H1 (cell line): ENCODE data around the gene CRHR2. TPM values are rescaled to one million over a fixed set of nuclear protein-coding genes. Genes with fewer than 3 reads are reported as not detected.

Experiments
- CTCF ChIA-PET: fragments of 300-600 bp; sonication (Branson Sonifier 250); formaldehyde crosslinking; loops from one replicate; lab custom pipeline; 2021; ENCODE audit not compliant: partially characterized antibody; lab: Charles Lee
- POLR2A ChIA-PET: fragments of 300-600 bp; sonication (Branson Sonifier 250); formaldehyde crosslinking; loops from one replicate; lab custom pipeline; 2021; ENCODE audit warnings: inconsistent platforms; ENCODE audit not compliant: partially characterized antibody; lab: Charles Lee
- DNase-seq, 2 experiments: peaks; one replicate each; pipeline versions ENCODE4 v3.0.0 to v3.0.0-alpha.2; 2010 to 2022; ENCODE audit warnings: low spot score in 2 of 2, low read depth in 1 of 2, mixed read lengths in 1 of 2
- FAIRE-seq: peaks from 2 replicates; lab custom pipeline; 2011; peaks lifted over from hg19 to GRCh38; lab: Jason Lieb, UNC
- H2AFZ ChIP-seq: 2 replicates; pipeline ENCODE4 v1.8.1; 2012; ENCODE audit warnings: low read length, inconsistent platforms
- H2AK5ac ChIP-seq: 2 replicates; pipeline ENCODE4 v1.6.1; 2013; ENCODE audit warnings: low read depth, low read length
- H2BK120ac ChIP-seq: replicated peaks from 2 replicates; pipeline ENCODE3; 2013; ENCODE audit warnings: low read depth, low read length, inconsistent platforms
- H2BK12ac ChIP-seq: 2 replicates; pipeline ENCODE4 v1.6.1; 2013; ENCODE audit warnings: low read depth, low read length
- H2BK15ac ChIP-seq: 2 replicates; pipeline ENCODE4 v1.6.1; 2013; ENCODE audit warnings: low read length
- H2BK20ac ChIP-seq: 2 replicates; pipeline ENCODE4 v1.6.1; 2013; ENCODE audit warnings: low read length
- H2BK5ac ChIP-seq: 2 replicates; pipeline ENCODE4 v1.6.1; 2013; ENCODE audit warnings: low read depth, low read length
- H3K14ac ChIP-seq: 2 replicates; pipeline ENCODE4 v1.6.1; 2013; ENCODE audit warnings: inconsistent platforms; ENCODE audit not compliant: insufficient read length
- H3K18ac ChIP-seq: 2 replicates; pipeline ENCODE4 v1.6.1; 2013; ENCODE audit warnings: low read length; ENCODE audit errors: extremely low read depth
- H3K23ac ChIP-seq: 2 replicates; pipeline ENCODE4 v1.6.1; 2013; ENCODE audit warnings: inconsistent platforms; ENCODE audit not compliant: insufficient read length
- H3K23me2 ChIP-seq: 2 replicates; pipeline ENCODE4 v1.6.1; 2013; ENCODE audit warnings: low read depth, low read length
- H3K27ac ChIP-seq: 2 replicates; pipeline ENCODE4 v1.6.1; 2011; ENCODE audit warnings: low read depth, low read length, inconsistent platforms
- H3K27me3 ChIP-seq, 4 experiments: replicated peaks in 1 of 4; 1 replicate in 1 of 4; 2 replicates in 3 of 4; pipeline versions ENCODE4 v1.6.1 to v1.8.1; 2011 to 2013; ENCODE audit warnings: low read length in 3 of 4, mild to moderate bottlenecking in 3 of 4, inconsistent platforms in 2 of 4, mixed read lengths in 2 of 4, moderate library complexity in 1 of 4; ENCODE audit not compliant: control insufficient read depth in 3 of 4, insufficient read depth in 3 of 4; ENCODE audit errors: extremely low read depth in 1 of 4
- H3K36me3 ChIP-seq, 4 experiments: 2 replicates each; pipeline versions ENCODE4 v1.6.1 to v1.8.1; 2011 to 2013; ENCODE audit warnings: mild to moderate bottlenecking in 4 of 4, low read length in 3 of 4, moderate library complexity in 2 of 4, control low read depth in 1 of 4, inconsistent platforms in 1 of 4; ENCODE audit not compliant: insufficient read depth in 4 of 4, control insufficient read depth in 2 of 4
- H3K4ac ChIP-seq: replicated peaks from 2 replicates; pipeline ENCODE3; 2013; ENCODE audit warnings: low read length, low read depth, mixed read lengths, inconsistent platforms; ENCODE audit not compliant: insufficient read length
- H3K4me1 ChIP-seq, 4 experiments: replicated peaks in 1 of 4; 1 replicate in 1 of 4; 2 replicates in 3 of 4; pipeline versions ENCODE4 v1.6.1 to v1.8.1; 2011 to 2013; ENCODE audit warnings: low read length in 3 of 4, inconsistent platforms in 2 of 4, mixed read lengths in 1 of 4; ENCODE audit not compliant: insufficient read depth in 4 of 4, control insufficient read depth in 3 of 4
- H3K4me2 ChIP-seq, 2 experiments: 2 replicates each; pipeline versions ENCODE4 v1.6.1 to v1.8.1; 2011 to 2013; ENCODE audit warnings: low read depth in 2 of 2, low read length in 2 of 2, control low read depth in 1 of 2, inconsistent platforms in 1 of 2, mild to moderate bottlenecking in 1 of 2; ENCODE audit not compliant: insufficient read depth in 1 of 2
- H3K4me3 ChIP-seq, 4 experiments: fragments of 200-600, 300-600 bp in 1 of 4; sonication (generic), shearing (Covaris generic), sonication (Bioruptor Twin) in 1 of 4; 2 replicates each; pipeline versions ENCODE4 v1.5.1 to v1.8.1; 2011 to 2016; ENCODE audit warnings: low read length in 4 of 4, low read depth in 3 of 4, control low read depth in 2 of 4, inconsistent platforms in 2 of 4, mild to moderate bottlenecking in 2 of 4, mixed read lengths in 1 of 4, moderate library complexity in 1 of 4; ENCODE audit not compliant: insufficient read depth in 2 of 4; ENCODE audit errors: extremely low read depth in 1 of 4
- H3K56ac ChIP-seq: replicated peaks from 2 replicates; pipeline ENCODE3; 2013; ENCODE audit warnings: low read depth, mild to moderate bottlenecking, mixed read lengths, low read length, inconsistent platforms; ENCODE audit not compliant: insufficient read length
- H3K79me1 ChIP-seq: 2 replicates; pipeline ENCODE4 v1.6.1; 2013; ENCODE audit warnings: low read depth, low read length, control low read depth
- H3K79me2 ChIP-seq, 2 experiments: 2 replicates each; pipeline versions ENCODE4 v1.6.1 to v1.8.1; 2012 to 2013; ENCODE audit warnings: low read length in 2 of 2, mild to moderate bottlenecking in 2 of 2, inconsistent platforms in 1 of 2; ENCODE audit not compliant: insufficient read depth in 2 of 2, control insufficient read depth in 1 of 2
- H3K9ac ChIP-seq, 4 experiments: replicated peaks in 1 of 4; 1 replicate in 1 of 4; 2 replicates in 3 of 4; pipeline versions ENCODE4 v1.6.1 to v1.8.1; 2011 to 2013; ENCODE audit warnings: low read depth in 3 of 4, low read length in 3 of 4, control low read depth in 2 of 4, mild to moderate bottlenecking in 2 of 4, moderate library complexity in 2 of 4, inconsistent platforms in 1 of 4; ENCODE audit errors: extremely low read depth in 1 of 4
- H3K9me3 ChIP-seq, 2 experiments: 2 replicates each; pipeline versions ENCODE4 v1.6.1 to v1.8.1; 2012 to 2013; ENCODE audit warnings: mild to moderate bottlenecking in 2 of 2, moderate library complexity in 2 of 2, control low read depth in 1 of 2, inconsistent platforms in 1 of 2, low read depth in 1 of 2, low read length in 1 of 2, mixed read lengths in 1 of 2; ENCODE audit not compliant: insufficient read depth in 2 of 2
- H4K20me1 ChIP-seq, 2 experiments: replicated peaks in 1 of 2; 2 replicates each; pipeline versions ENCODE3 to v1.8.1; 2011 to 2013; ENCODE audit warnings: inconsistent platforms in 2 of 2, low read length in 2 of 2, mild to moderate bottlenecking in 1 of 2; ENCODE audit not compliant: insufficient read depth in 2 of 2, control insufficient read depth in 1 of 2
- H4K5ac ChIP-seq: 2 replicates; pipeline ENCODE4 v1.6.1; 2013; ENCODE audit warnings: low read length, low read depth, mixed read lengths, inconsistent platforms; ENCODE audit not compliant: insufficient read length
- H4K8ac ChIP-seq: 2 replicates; pipeline ENCODE4 v1.8.0; 2013; ENCODE audit warnings: mild to moderate bottlenecking, moderate library complexity, low read length, inconsistent platforms; ENCODE audit not compliant: insufficient read depth; ENCODE audit errors: extremely low read depth
- H4K91ac ChIP-seq: replicated peaks from 2 replicates; pipeline ENCODE3; 2013; ENCODE audit warnings: low read length, mixed read lengths, inconsistent platforms; ENCODE audit not compliant: insufficient read length
- GABPA ChIP-seq: IDR thresholded peaks from 2 replicates; pipeline ENCODE4 v1.6.1; 2011; ENCODE audit warnings: mild to moderate bottlenecking, low read length, moderate library complexity, borderline replicate concordance; ENCODE audit not compliant: insufficient read depth
- POU5F1 ChIP-seq: IDR thresholded peaks from 2 replicates; pipeline ENCODE4 v1.6.1; 2011; ENCODE audit warnings: low read depth, mild to moderate bottlenecking, low read length, moderate library complexity
- RAD21 ChIP-seq, 2 experiments: IDR thresholded peaks in 1 of 2; conservative IDR thresholded peaks in 1 of 2; 2 replicates each; pipeline ENCODE4 v1.6.1; 2011; ENCODE audit warnings: low read depth in 2 of 2, low read length in 2 of 2, improper control_type of control experiment in 1 of 2, inconsistent platforms in 1 of 2, mild to moderate bottlenecking in 1 of 2, moderate library complexity in 1 of 2
- SIRT6 ChIP-seq: IDR thresholded peaks from one replicate; pipeline ENCODE4 v1.7.1; 2012; ENCODE audit warnings: low read length, inconsistent platforms
- TEAD4 ChIP-seq: IDR thresholded peaks from 2 replicates; pipeline ENCODE4 v1.6.1; 2012; ENCODE audit warnings: low read depth, low read length, inconsistent platforms, mixed read lengths
- USF2 ChIP-seq: IDR thresholded peaks from 2 replicates; pipeline ENCODE4 v1.6.1; 2011; ENCODE audit warnings: low read length, improper control_type of control experiment
- ZNF274 ChIP-seq: IDR thresholded peaks from 2 replicates; pipeline ENCODE4 v1.7.0; 2012; ENCODE audit warnings: low read length, borderline replicate concordance; ENCODE audit errors: extremely low read depth
- WGBS, 2 experiments: shearing (Covaris generic) in 1 of 2; methylation state at CpG; one replicate each; pipeline versions ENCODE4 v1.1.6 to v1.1.7; 2013 to 2015; ENCODE audit warnings: low lambda C conversion rate in 2 of 2, mixed read lengths in 2 of 2, inconsistent platforms in 1 of 2, low coverage in 1 of 2, missing lambda C conversion rate in 1 of 2; ENCODE audit not compliant: insufficient replicate concordance in 2 of 2, insufficient coverage in 1 of 2, insufficient read length in 1 of 2; ENCODE audit errors: extremely low coverage in 1 of 2, missing lambda C conversion rate in 1 of 2; 5-methylcytosine and 5-hydroxymethylcytosine counted together
- polyA plus RNA-seq, 7 experiments: library from polyadenylated mRNA; depleted of rRNA in 3 of 7; stranded (reverse) in 5 of 7; unstranded in 2 of 7; fragments of >200 nt in 5 of 7; fragments of 200-250 nt in 2 of 7; gene quantifications; 1 replicate in 5 of 7; 2 replicates in 1 of 7; 4 replicates in 1 of 7; pipeline versions ENCODE4 v1.2.1 to v1.2.3, GENCODE V29; 2011 to 2013; ENCODE audit warnings: missing spikeins in 2 of 7, mixed read lengths in 2 of 7
- total RNA-seq: library from RNA; stranded (reverse); fragmentation: NEBNext Ultra II Directional; extraction: Animal tissue kit (Norgen Biotek cat#: 25700); gene quantifications from 2 replicates; pipeline ENCODE4 v1.2.1, GENCODE V29; 2021

The CRHR2 gene
- total and polyA plus RNA-seq, 2 of the 8 experiments (the other 6 are each of a cell fraction or from before 2014, with no cell fraction given): 0.37 to 1.3 TPM

DNA sequence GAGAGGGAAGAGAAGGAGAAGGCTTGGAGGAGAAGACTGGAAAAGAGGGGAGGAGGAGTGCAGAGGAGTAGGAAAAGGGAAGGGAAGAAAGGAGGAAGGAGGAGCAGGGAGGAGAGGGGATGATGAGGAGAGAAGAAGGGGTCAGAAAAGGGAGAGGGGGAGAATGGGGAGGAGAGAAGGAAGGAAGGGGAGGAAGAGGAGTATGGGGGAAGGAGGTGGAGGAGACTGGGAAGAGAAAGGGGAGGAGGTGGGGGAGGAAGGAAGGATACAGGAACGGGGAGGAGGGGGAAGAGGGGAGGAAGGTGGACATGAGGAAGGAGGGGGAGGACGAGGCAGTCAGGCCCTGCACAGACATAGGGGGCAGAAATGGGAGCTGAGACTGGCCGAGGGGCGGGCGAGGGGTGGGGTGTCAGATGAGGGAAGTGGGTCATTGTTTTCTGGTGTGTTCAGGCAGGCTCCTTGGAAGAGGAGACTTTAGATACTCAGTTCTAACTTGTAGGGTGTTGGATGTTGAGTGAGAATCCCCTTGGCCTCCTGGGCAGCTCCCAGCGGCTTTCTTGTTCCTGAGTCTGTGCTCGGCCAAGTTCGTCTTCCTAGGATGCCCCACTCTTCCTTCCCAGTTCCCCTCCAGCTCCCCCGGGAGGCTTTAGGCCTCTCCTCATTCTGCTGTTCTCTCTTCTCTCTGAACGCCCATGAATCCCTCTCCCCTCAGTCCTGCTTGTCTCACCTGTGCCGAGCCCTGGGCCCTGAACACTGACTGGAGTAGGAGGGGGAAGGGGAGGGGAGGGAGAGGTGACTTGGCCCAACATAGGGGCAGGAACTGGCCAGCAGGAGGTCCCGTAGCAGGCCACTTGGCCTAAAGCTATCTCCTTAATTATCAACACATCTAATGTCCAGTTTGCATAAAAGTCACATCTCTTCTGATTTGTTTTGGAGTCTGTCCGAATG lies 12.8 kb upstream of the CRHR2 start:
- CTCF ChIA-PET: interaction anchor here (0.7 to 2.5 kb wide), 17 partner anchors 7 to 184 kb away, joined by 3 to 14 read pairs (median 4); partner anchors contain the start of gene CRHR2
- 78% methylated on average over 8 of the region's 13 CpGs; no CpG with 5 or more reads in 1 of the 2 experiments for WGBS, 2 experiments

More for the DNA sequence above, 12.8 kb upstream of the CRHR2 start:
- no peak overlapping the region for H3K4me3 ChIP-seq
- no peaks in the 10 kb centered on the region for H3K79me1 ChIP-seq
- no peaks in the 10 kb centered on the region; the same call in 1 of the 2 replicates for H3K23me2 ChIP-seq
- H3K4ac ChIP-seq: no peak overlapping the region
- no peaks in the 10 kb centered on the region for H3K9me3 ChIP-seq
- no peak for TF ChIP-seq ZNF274
- TF ChIP-seq POU5F1: no peak
- no peak for TF ChIP-seq SIRT6
- no peak for TF ChIP-seq USF2
- no peak for TF ChIP-seq TEAD4
- no peak for TF ChIP-seq RAD21 (IDR thresholded peaks at IDR 0.05 in 1 of 2, conservative IDR thresholded peaks at IDR 0.05 in 1 of 2; ENCODE audit: low read depth in 2 of 2, low read length in 2 of 2)
- no peak for TF ChIP-seq GABPA
- H2AK5ac ChIP-seq: no peak overlapping the region
- no peak overlapping the region for H3K27ac ChIP-seq
- H2BK12ac ChIP-seq: peak overlapping the region; percentile 68; the same call in 1 of the 2 replicates
- H3K18ac ChIP-seq: no peak overlapping the region
- H3K23ac ChIP-seq: no peak overlapping the region
- no peak overlapping the region; the same call in 1 of the 2 replicates for H2BK5ac ChIP-seq
- no peak overlapping the region for H2BK120ac ChIP-seq
- H4K5ac ChIP-seq: no peak overlapping the region
- no peak overlapping the region for H4K91ac ChIP-seq
- H3K56ac ChIP-seq: no peak overlapping the region
- no peaks in the 10 kb centered on the region for H3K36me3 ChIP-seq
- no peak for FAIRE-seq
- H4K20me1 ChIP-seq: peaks cover 0 to 5% of the 10 kb centered on the region in 2 experiments
- no peak overlapping the region for H2AFZ ChIP-seq
- no peak overlapping the region for H3K14ac ChIP-seq
- H3K79me2 ChIP-seq: no peaks in the 10 kb centered on the region
- no peak overlapping the region for H4K8ac ChIP-seq
- POLR2A ChIA-PET: interaction anchor here (0.7 to 1.4 kb wide), 7 partner anchors 8 to 102 kb away, joined by 3 to 4 read pairs (median 3); no protein-coding TSS in a partner anchor
- peak overlapping the region in 1 of 2 experiments; percentile 18; a peak in 1 of 4 replicates for H3K4me2 ChIP-seq
- peaks cover 0 to 17% (median 5%) of the 10 kb centered on the region in 4 experiments; a peak in 6 of 7 replicates for H3K4me1 ChIP-seq
- H2BK15ac ChIP-seq: peak overlapping the region; percentile 46; the same call in 1 of the 2 replicates
- no peaks in the 10 kb centered on the region for H3K27me3 ChIP-seq
- no peak overlapping the region for H2BK20ac ChIP-seq
- DNase-seq: no peak
- no peak overlapping the region for H3K9ac ChIP-seq
